ACC112 (cell line): ENCODE measurements around the gene TUBA4B.

ENCODE experiments used
- H2AFZ ChIP-seq: fragments of 200-600 bp; sonication (generic); one replicate; pipeline ENCODE4 v1.6.0; 2017; ENCODE audit warnings: antibody characterized with exemption, low read length; ENCODE audit not compliant: unreplicated experiment
- H3K27ac ChIP-seq: fragments of 200-600 bp; sonication (generic); 2 replicates; pipeline ENCODE4 v1.5.1; 2014; ENCODE audit warnings: low read depth, mild to moderate bottlenecking, antibody characterized with exemption, low read length, moderate library complexity
- H3K27me3 ChIP-seq: fragments of 200-600 bp; sonication (generic); 2 replicates; pipeline ENCODE4 v1.6.1; 2014; ENCODE audit warnings: mild to moderate bottlenecking, antibody characterized with exemption, low read length, moderate library complexity, mixed read lengths; ENCODE audit not compliant: insufficient read depth
- H3K36me3 ChIP-seq: fragments of 200-600 bp; sonication (generic); 2 replicates; pipeline ENCODE4 v1.6.1; 2016; ENCODE audit warnings: mild to moderate bottlenecking, antibody characterized with exemption, low read length, moderate library complexity, mixed read lengths; ENCODE audit not compliant: insufficient read depth
- H3K4me1 ChIP-seq: fragments of 200-600 bp; sonication (generic); one replicate; pipeline ENCODE4 v1.6.1; 2016; ENCODE audit warnings: low read length, mixed read lengths; ENCODE audit not compliant: insufficient read depth, unreplicated experiment, control insufficient read depth
- H3K4me3 ChIP-seq: fragments of 200-600 bp; sonication (generic); 2 replicates; pipeline ENCODE4 v1.5.1; 2014; ENCODE audit warnings: mild to moderate bottlenecking, low read depth, low read length
- H3K79me2 ChIP-seq: fragments of 200-600 bp; sonication (generic); one replicate; pipeline ENCODE4 v1.6.0; 2016; ENCODE audit warnings: low read length; ENCODE audit not compliant: control insufficient read depth, unreplicated experiment, insufficient read depth

Gene TUBA4B

GRCh38 chr2:219229305-219230058 lies 23.6 kb upstream of the TUBA4B start, which contains the start of the genes ANKZF1 and ATG9A:
ANKZF1 (plus strand) TSS chr2:219229806; CDS start chr2:219230258, 452 bp downstream.
ATG9A (minus strand) TSS chr2:219229636; CDS start chr2:219228024, 1,612 bp downstream.
- Histone ChIP-seq H3K36me3 (peaks cover 25% of the 10 kb centered on the region; the same call in 1 of the 2 replicates), H3K27ac (peak within 1 kb of the TSS; percentile 84)

GRCh38 chr2:219230059-219230540 lies 22.9 kb upstream of the TUBA4B start:
- Histone ChIP-seq H3K27me3 (no peaks in the 10 kb centered on the region), H2AFZ (peak overlapping the region; percentile 19), H3K4me3 (peak overlapping the region; percentile 88), H3K79me2 (peaks cover 38% of the 10 kb centered on the region), H3K27ac (peak overlapping the region; percentile 82), H3K36me3 (peaks cover 22% of the 10 kb centered on the region; the same call in 1 of the 2 replicates), H3K4me1 (peaks cover 23% of the 10 kb centered on the region)

More at GRCh38 chr2:219229305-219230058, 23.6 kb upstream of the TUBA4B start, which contains the start of the genes ANKZF1 and ATG9A:
- Histone ChIP-seq H2AFZ (peak within 1 kb of the TSS; percentile 61), H3K27me3 (no peaks in the 10 kb centered on the region), H3K79me2 (peaks cover 38% of the 10 kb centered on the region), H3K4me1 (peaks cover 23% of the 10 kb centered on the region), H3K4me3 (peak within 1 kb of the TSS; percentile 88)

GRCh38 chr2:219234331-219234730 lies 18.7 kb upstream of the TUBA4B start:
- H3K4me1 ChIP-seq, result peaks cover 14% of the 10 kb centered on the region
- no peak overlapping the region for H2AFZ ChIP-seq
- peaks cover 11% of the 10 kb centered on the region for H3K79me2 ChIP-seq
- H3K27ac ChIP-seq, result no peak overlapping the region
- H3K36me3 ChIP-seq, result peaks cover 32% of the 10 kb centered on the region
- H3K27me3 ChIP-seq, result no peaks in the 10 kb centered on the region
- no peak overlapping the region for H3K4me3 ChIP-seq

- Histone ChIP-seq H3K27me3 (no peaks in the 10 kb centered on the region), H3K36me3 (0 out of 2 replicates have a peak, but pooled peaks cover 4% of the 10 kb centered on the region), H3K27ac (no peak overlapping the region), H3K4me1 (peaks cover 21% of the 10 kb centered on the region), H3K79me2 (peaks cover 29% of the 10 kb centered on the region), H3K4me3 (peak overlapping the region; percentile 76), H2AFZ (peak overlapping the region; percentile 57)
Measured at GRCh38 chr2:219243291-219243761, 9.7 kb upstream of the TUBA4B start.

GRCh38 chr2:219244789-219245147 lies 8.3 kb upstream of the TUBA4B start:
- peak overlapping the region; percentile 97 for H3K4me3 ChIP-seq
- H3K79me2 ChIP-seq, result peaks cover 29% of the 10 kb centered on the region
- H3K27me3 ChIP-seq, result no peaks in the 10 kb centered on the region
- 0 out of 2 replicates have a peak, but pooled peaks cover 4% of the 10 kb centered on the region for H3K36me3 ChIP-seq
- peak overlapping the region; percentile 88 for H3K27ac ChIP-seq
- H2AFZ ChIP-seq, result peak overlapping the region; percentile 87
- peaks cover 34% of the 10 kb centered on the region for H3K4me1 ChIP-seq

GRCh38 chr2:219245148-219245898 lies 7.7 kb upstream of the TUBA4B start, which contains the start of the genes GLB1L and STK16:
GLB1L (minus strand) TSS chr2:219245444; CDS start chr2:219243573, 1,871 bp downstream.
STK16 (plus strand) TSS chr2:219245479; CDS start chr2:219246000, 521 bp downstream.
- peak within 1 kb of the TSS; percentile 87 for H2AFZ ChIP-seq
- peaks cover 39% of the 10 kb centered on the region for H3K4me1 ChIP-seq
- peaks cover 5% of the 10 kb centered on the region; the same call in 1 of the 2 replicates for H3K36me3 ChIP-seq
- peak within 1 kb of the TSS; percentile 88 for H3K27ac ChIP-seq
- no peaks in the 10 kb centered on the region for H3K27me3 ChIP-seq
- peaks cover 29% of the 10 kb centered on the region for H3K79me2 ChIP-seq
- peak within 1 kb of the TSS; percentile 97 for H3K4me3 ChIP-seq

GRCh38 chr2:219245899-219246230 lies 7.2 kb upstream of the TUBA4B start:
- H3K79me2 ChIP-seq, result peaks cover 29% of the 10 kb centered on the region
- H2AFZ ChIP-seq, result peak overlapping the region; percentile 73
- H3K4me1 ChIP-seq, result peaks cover 44% of the 10 kb centered on the region
- H3K36me3 ChIP-seq, result peaks cover 8% of the 10 kb centered on the region; the same call in 1 of the 2 replicates
- H3K27ac ChIP-seq, result peak overlapping the region; percentile 88
- H3K4me3 ChIP-seq, result peak overlapping the region; percentile 97
- no peaks in the 10 kb centered on the region for H3K27me3 ChIP-seq

GRCh38 chr2:219246559-219246958 lies 6.5 kb upstream of the TUBA4B start:
- Histone ChIP-seq H3K4me1 (peaks cover 48% of the 10 kb centered on the region), H2AFZ (no peak overlapping the region), H3K27ac (peak overlapping the region; percentile 88; the same call in 1 of the 2 replicates), H3K27me3 (no peaks in the 10 kb centered on the region), H3K4me3 (peak overlapping the region; percentile 97), H3K79me2 (peaks cover 33% of the 10 kb centered on the region), H3K36me3 (peaks cover 8% of the 10 kb centered on the region; the same call in 1 of the 2 replicates)

- no peak overlapping the region for H2AFZ ChIP-seq
- no peak overlapping the region for H3K4me3 ChIP-seq
- peaks cover 47% of the 10 kb centered on the region for H3K79me2 ChIP-seq
- H3K36me3 ChIP-seq, result peaks cover 8% of the 10 kb centered on the region; the same call in 1 of the 2 replicates
- H3K27me3 ChIP-seq, result no peaks in the 10 kb centered on the region
- H3K27ac ChIP-seq, result peak overlapping the region; percentile 88; the same call in 1 of the 2 replicates
- H3K4me1 ChIP-seq, result peaks cover 59% of the 10 kb centered on the region
Measured at GRCh38 chr2:219247678-219248642, 5.1 kb upstream of the TUBA4B start.
